A549 (cell line): Measurements from ENCODE around the gene C16orf54. TPM values are rescaled to one million over a fixed set of nuclear protein-coding genes. Genes with fewer than 3 reads are reported as not detected.

ENCODE experiments used
- ATAC-seq, 2 experiments: fragments of 200-7000 bp in 1 of 2; fragments of >200 bp in 1 of 2; cut with Nextera tagmentation in 1 of 2; cut with Tn5 transposase in 1 of 2; 3 replicates each; pipeline versions ENCODE4 v1.8.0 to v1.9.1; 2018 to 2020; ENCODE audit warnings: mild to moderate bottlenecking in 1 of 2, moderate library complexity in 1 of 2
- CTCF ChIA-PET: fragments of 300-600 bp; sonication (Branson Sonifier 250); formaldehyde crosslinking; extraction: SDS; loops from one replicate; lab custom pipeline; 2021; ENCODE audit warnings: antibody characterized with exemption, inconsistent platforms; lab: Yijun Ruan, JAX
- POLR2A ChIA-PET: fragments of 350-600 bp; formaldehyde crosslinking; extraction: SDS; loops from one replicate; lab custom pipeline; 2021; ENCODE audit warnings: antibody characterized with exemption, inconsistent platforms; lab: Yijun Ruan, JAX
- DNase-seq, 2 experiments: peaks; one replicate each; pipeline versions ENCODE4 v3.0.0 to v3.0.0-alpha.2; 2011 to 2016; ENCODE audit warnings: low read depth in 1 of 2, low spot score in 1 of 2
- FAIRE-seq: peaks from 2 replicates; lab custom pipeline; 2011; peaks lifted over from hg19 to GRCh38; lab: Jason Lieb, UNC
- H3K27ac ChIP-seq, 2 experiments: fragments of >200 bp; sonication (Bioruptor Twin); formaldehyde crosslinking; 3 replicates each; pipeline ENCODE4 v1.5.1; 2016 to 2017
- H3K4me1 ChIP-seq: fragments of >200 bp; sonication (Bioruptor Twin); formaldehyde crosslinking; 3 replicates; pipeline ENCODE4 v1.6.1; 2016
- H3K4me2 ChIP-seq: fragments of >200 bp; sonication (Bioruptor Twin); formaldehyde crosslinking; 3 replicates; pipeline ENCODE4 v1.6.1; 2016
- H3K4me3 ChIP-seq: fragments of >200 bp; sonication (Bioruptor Twin); formaldehyde crosslinking; 3 replicates; pipeline ENCODE4 v1.5.1; 2016
- H3K9me3 ChIP-seq: fragments of >200 bp; sonication (Bioruptor Twin); formaldehyde crosslinking; 3 replicates; pipeline ENCODE4 v1.6.1; 2016
- CBX2 ChIP-seq: fragments of 200-600 bp; sonication (generic); IDR thresholded peaks from 2 replicates; pipeline ENCODE4 v1.6.1; 2016; ENCODE audit warnings: low read depth, mild to moderate bottlenecking, borderline replicate concordance
- CEBPB ChIP-seq, 2 experiments: fragments of >200 bp in 1 of 2; sonication (Bioruptor Twin) in 1 of 2; formaldehyde crosslinking in 1 of 2; IDR thresholded peaks; 2 replicates each; pipeline ENCODE4 v1.6.1; 2012 to 2016
- CTCF ChIP-seq: fragments of >200 bp; sonication (Bioruptor Twin); formaldehyde crosslinking; IDR thresholded peaks from 3 replicates; pipeline ENCODE4 v1.5.1; 2016
- EHF ChIP-seq: fragments of 250-450 bp; sonication (Bioruptor Pico); IDR thresholded peaks from 2 replicates; pipeline ENCODE4 v1.5.0; 2020; ENCODE audit warnings: mild to moderate bottlenecking
- EHMT2 ChIP-seq: fragments of 200-600 bp; sonication (generic); IDR thresholded peaks from 2 replicates; pipeline ENCODE4 v1.6.1; 2016; ENCODE audit warnings: antibody characterized with exemption, low read depth, mild to moderate bottlenecking, moderate library complexity
- GATA3 ChIP-seq: IDR thresholded peaks from 2 replicates; pipeline ENCODE4 v1.6.1; 2012; ENCODE audit warnings: borderline replicate concordance
- JUNB ChIP-seq: fragments of >200 bp; sonication (Bioruptor Twin); formaldehyde crosslinking; IDR thresholded peaks from 2 replicates; pipeline ENCODE4 v1.6.1; 2016
- MYC ChIP-seq: IDR thresholded peaks from 2 replicates; pipeline ENCODE4 v1.6.1; 2012; ENCODE audit warnings: mild to moderate bottlenecking, inconsistent platforms, low read length, improper control_type of control experiment, borderline replicate concordance
- NR3C1 ChIP-seq: fragments of >200 bp; sonication (Bioruptor Twin); formaldehyde crosslinking; IDR thresholded peaks from 3 replicates; pipeline ENCODE4 v1.6.1; 2017
- RAD21 ChIP-seq, 2 experiments: fragments of >200 bp in 1 of 2; sonication (Bioruptor Twin) in 1 of 2; formaldehyde crosslinking in 1 of 2; IDR thresholded peaks in 1 of 2; conservative IDR thresholded peaks in 1 of 2; 2 replicates in 1 of 2; 3 replicates in 1 of 2; pipeline ENCODE4 v1.6.1; 2012 to 2018; ENCODE audit warnings: inconsistent platforms in 1 of 2
- RARB ChIP-seq: fragments of 250-450 bp; sonication (Bioruptor Pico); IDR thresholded peaks from 2 replicates; pipeline ENCODE4 v1.8.0; 2021; ENCODE audit warnings: mild to moderate bottlenecking, moderate library complexity
- REST ChIP-seq: fragments of 200-600 bp; sonication (generic); IDR thresholded peaks from 2 replicates; pipeline ENCODE4 v1.6.1; 2016; ENCODE audit warnings: antibody characterized with exemption, mild to moderate bottlenecking, moderate library complexity
- RNF2 ChIP-seq: fragments of 200-600 bp; sonication (generic); IDR thresholded peaks from 2 replicates; pipeline ENCODE4 v1.6.1; 2016; ENCODE audit warnings: low read depth, mild to moderate bottlenecking, antibody characterized with exemption, moderate library complexity, borderline replicate concordance
- SMC3 ChIP-seq: fragments of >200 bp; sonication (Bioruptor Twin); formaldehyde crosslinking; IDR thresholded peaks from 3 replicates; pipeline ENCODE4 v1.6.1; 2018; ENCODE audit warnings: inconsistent platforms
- TP53 ChIP-seq: fragments of 250-450 bp; sonication (Bioruptor Pico); IDR thresholded peaks from 2 replicates; pipeline ENCODE4 v1.5.0; 2021; ENCODE audit warnings: mild to moderate bottlenecking, moderate library complexity
- ZNF302 ChIP-seq: fragments of 250-450 bp; sonication (Bioruptor Pico); IDR thresholded peaks from 2 replicates; pipeline ENCODE4 v1.9.0; 2021; ENCODE audit warnings: inconsistent platforms, mild to moderate bottlenecking, moderate library complexity
- WGBS: methylation state at CpG from one replicate; pipeline ENCODE4 v1.1.6; 2017; ENCODE audit errors: missing lambda C conversion rate; 5-methylcytosine and 5-hydroxymethylcytosine counted together
- polyA plus RNA-seq, 4 experiments: library from polyadenylated mRNA; depleted of rRNA in 3 of 4; stranded (reverse); fragments of >200 nt; fragmentation: RNase III in 1 of 4; extraction: RNeasy Plus Mini Kit Qiagen cat#74134 plus additional on column Dnase treatment in 1 of 4; gene quantifications; 2 replicates in 3 of 4; 3 replicates in 1 of 4; pipeline ENCODE4 v1.2.3, GENCODE V29; 2011 to 2017
- TF ChIP-seq, protein P1 (sequence below): fragments of 250-450 bp; sonication (Bioruptor Pico); IDR thresholded peaks from 2 replicates; pipeline ENCODE4 v1.5.0; 2021; ENCODE audit warnings: mild to moderate bottlenecking, moderate library complexity, borderline replicate concordance
- TF ChIP-seq, protein P2 (sequence below): IDR thresholded peaks from 2 replicates; pipeline ENCODE4 v1.6.1; 2012

The C16orf54 gene
- polyA plus RNA-seq, 2 of the 4 experiments (the other 2 are of a cell fraction): not detected

DNA sequence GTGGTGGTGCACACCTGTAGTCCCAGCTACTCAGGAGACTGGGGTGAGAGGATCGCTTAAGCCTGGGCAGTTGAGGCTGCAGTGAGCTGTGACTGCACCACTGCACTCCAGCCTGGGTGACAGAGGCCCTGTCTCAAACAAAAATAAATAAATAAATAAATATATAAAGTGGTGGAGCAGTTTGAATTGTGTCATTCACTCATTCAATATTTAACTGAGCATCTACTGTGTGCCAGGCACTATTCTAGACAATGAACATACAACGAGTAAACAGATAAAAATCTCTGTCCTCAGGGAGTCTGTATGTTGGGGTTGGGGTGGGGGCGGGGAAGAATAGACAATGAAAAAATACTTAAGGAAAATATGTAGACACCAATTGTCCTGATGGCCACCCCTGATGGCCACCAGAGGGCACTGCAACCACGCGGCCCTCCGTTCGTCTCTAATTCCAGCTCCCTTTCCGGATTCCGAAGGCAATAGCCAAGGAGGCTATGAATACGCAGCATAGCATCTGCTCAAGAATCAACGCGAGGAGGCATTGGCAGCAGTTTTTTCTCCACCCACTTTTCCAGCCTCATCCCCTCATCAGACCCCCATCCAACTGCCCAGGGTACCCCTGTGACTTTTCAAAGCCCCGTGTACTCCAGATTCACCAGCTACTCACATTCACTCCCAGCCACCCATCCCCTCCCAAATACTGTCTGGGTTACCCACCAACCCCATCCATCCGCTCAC is 45.4 kb downstream of the C16orf54 start:
- WGBS: 8% methylated on average over 13 of the region's 14 CpGs

DNA sequence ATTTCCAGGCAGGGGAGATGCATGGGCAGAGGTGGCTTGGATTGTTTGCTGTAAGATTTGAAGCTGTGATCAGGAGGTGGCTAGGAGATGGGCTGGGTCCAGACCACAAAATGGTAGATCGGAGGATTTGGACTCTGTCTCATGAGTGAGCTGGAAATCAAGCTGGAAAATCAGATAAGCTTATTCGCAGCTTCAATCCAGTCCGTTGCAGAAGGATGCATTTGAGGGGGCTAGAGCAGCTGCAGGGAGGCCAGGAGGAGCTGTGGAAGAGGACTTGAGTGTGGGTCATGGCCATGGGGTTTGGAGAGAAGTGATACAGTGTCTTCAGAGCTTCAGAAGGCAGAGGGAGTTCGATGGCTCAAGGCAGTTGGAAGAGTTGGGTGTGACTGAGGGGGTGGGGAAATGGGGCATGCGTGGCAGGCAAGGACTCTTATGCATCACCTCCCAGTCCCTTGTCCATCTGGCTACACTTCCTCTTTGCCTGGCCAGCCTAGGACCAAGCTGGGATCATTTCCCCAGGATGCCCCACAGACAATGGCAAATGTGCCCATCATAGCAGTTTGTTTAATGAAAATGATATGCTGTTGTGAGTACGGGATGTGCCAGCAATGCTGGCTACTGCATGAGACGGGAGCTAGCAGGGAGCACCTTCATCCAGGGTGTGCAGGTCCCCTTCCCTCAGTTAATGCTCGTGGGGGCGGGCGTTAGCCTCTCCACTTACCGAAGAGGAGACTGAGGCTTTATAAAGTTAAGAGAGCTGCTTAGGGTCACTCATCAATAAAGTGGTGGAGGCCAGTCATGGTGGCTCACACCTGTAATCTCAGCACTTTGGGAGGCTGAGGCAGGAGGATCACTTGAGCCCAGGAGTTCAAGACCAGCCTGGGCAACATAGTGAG is 46.2 kb downstream of the C16orf54 start:
- Histone ChIP-seq H3K9me3 (no peaks in the 10 kb centered on the region), H3K4me2 (no peak overlapping the region), H3K4me3 (no peak overlapping the region), H3K4me1 (peaks cover 4% of the 10 kb centered on the region; the same call in 1 of the 3 replicates), H3K27ac (no peak overlapping the region)
- DNase-seq: no peak
- 35% methylated on average over 11 of the region's 11 CpGs for WGBS
- ChIA-PET POLR2A (interaction anchor here (0.7 to 1.4 kb wide), 2 partner anchors 90 to 105 kb away, joined by 4 to 11 read pairs; partner anchors contain the start of gene KIF22), CTCF (interaction anchor here (0.7 to 8.2 kb wide), 43 partner anchors 10 to 393 kb away, joined by 3 to 84 read pairs (median 5); partner anchors contain the start of genes C16orf92, KIF22, PAGR1 and TAOK2)
- no peak for FAIRE-seq
- no peak for ATAC-seq
- TF ChIP-seq EHMT2: no peak
- no peak for TF ChIP-seq GATA3
- TF ChIP-seq CBX2: no peak
- no peak for TF ChIP-seq RARB (CRISPR knock-in tag)
- TF ChIP-seq ZNF302 (CRISPR knock-in tag): no peak
- TF ChIP-seq JUNB: no peak
- TF ChIP-seq RAD21 (conservative IDR thresholded peaks at IDR 0.05 in 1 of 2, IDR thresholded peaks at IDR 0.05 in 1 of 2): no peak
- TF ChIP-seq EHF: no peak
- TF ChIP-seq, protein P1, sequence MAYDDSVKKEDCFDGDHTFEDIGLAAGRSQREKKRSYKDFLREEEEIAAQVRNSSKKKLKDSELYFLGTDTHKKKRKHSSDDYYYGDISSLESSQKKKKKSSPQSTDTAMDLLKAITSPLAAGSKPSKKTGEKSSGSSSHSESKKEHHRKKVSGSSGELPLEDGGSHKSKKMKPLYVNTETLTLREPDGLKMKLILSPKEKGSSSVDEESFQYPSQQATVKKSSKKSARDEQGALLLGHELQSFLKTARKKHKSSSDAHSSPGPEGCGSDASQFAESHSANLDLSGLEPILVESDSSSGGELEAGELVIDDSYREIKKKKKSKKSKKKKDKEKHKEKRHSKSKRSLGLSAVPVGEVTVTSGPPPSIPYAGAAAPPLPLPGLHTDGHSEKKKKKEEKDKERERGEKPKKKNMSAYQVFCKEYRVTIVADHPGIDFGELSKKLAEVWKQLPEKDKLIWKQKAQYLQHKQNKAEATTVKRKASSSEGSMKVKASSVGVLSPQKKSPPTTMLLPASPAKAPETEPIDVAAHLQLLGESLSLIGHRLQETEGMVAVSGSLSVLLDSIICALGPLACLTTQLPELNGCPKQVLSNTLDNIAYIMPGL (CRISPR knock-in tag): no peak
- no peak for TF ChIP-seq TP53
- no peak for TF ChIP-seq RNF2
- no peak for TF ChIP-seq MYC
- TF ChIP-seq CEBPB (IDR thresholded peaks at IDR 0.05): no peak
- TF ChIP-seq REST: no peak

More for the DNA sequence above, 45.4 kb downstream of the C16orf54 start:
- POLR2A ChIA-PET: interaction anchor here (0.7 to 1.4 kb wide), 2 partner anchors 90 to 104 kb away, joined by 4 to 11 read pairs; partner anchors contain the start of gene KIF22
- Histone ChIP-seq H3K4me2 (peak overlapping the region; percentile 78), H3K4me3 (no peak overlapping the region), H3K27ac (peak overlapping the region; percentile 34 to 55; a peak in 5 of 6 replicates), H3K9me3 (no peaks in the 10 kb centered on the region), H3K4me1 (peaks cover 4% of the 10 kb centered on the region; the same call in 1 of the 3 replicates)
- FAIRE-seq (no peak), DNase-seq (peak; percentile 92 to 96), ATAC-seq (peak; percentile 93 to 94)
- CTCF ChIA-PET: interaction anchor here (0.6 to 8.2 kb wide), 51 partner anchors 10 to 413 kb away, joined by 3 to 84 read pairs (median 4); partner anchors contain the start of genes C16orf92, GDPD3, KIF22 and MVP
- peak; percentile 92 for TF ChIP-seq SMC3
- TF ChIP-seq, protein P1 (CRISPR knock-in tag): no peak
- no peak for TF ChIP-seq NR3C1
- peak; percentile 96 for TF ChIP-seq CTCF
- TF ChIP-seq RAD21 (conservative IDR thresholded peaks at IDR 0.05 in 1 of 2, IDR thresholded peaks at IDR 0.05 in 1 of 2): peak; percentile 94 to 95
- TF ChIP-seq, protein P2, sequence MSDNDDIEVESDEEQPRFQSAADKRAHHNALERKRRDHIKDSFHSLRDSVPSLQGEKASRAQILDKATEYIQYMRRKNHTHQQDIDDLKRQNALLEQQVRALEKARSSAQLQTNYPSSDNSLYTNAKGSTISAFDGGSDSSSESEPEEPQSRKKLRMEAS: peak; percentile 53
